Mesodermal cell (in vitro differentiated cells): Measurements from ENCODE around the gene SLC15A3.

Experiments used
- H3K27ac ChIP-seq: 2 replicates; pipeline ENCODE4 v1.7.0; 2013; ENCODE audit warnings: mild to moderate bottlenecking, low read depth, low read length, moderate library complexity; ENCODE audit not compliant: severe bottlenecking
- H3K36me3 ChIP-seq: 2 replicates; pipeline ENCODE4 v1.7.1; 2013; ENCODE audit warnings: mild to moderate bottlenecking, low read length, moderate library complexity; ENCODE audit not compliant: control insufficient read depth, insufficient read depth
- H3K4me1 ChIP-seq: one replicate; pipeline ENCODE4 v1.7.1; 2013; ENCODE audit warnings: mild to moderate bottlenecking, low read length; ENCODE audit not compliant: insufficient read depth, control insufficient read depth, poor library complexity, severe bottlenecking
- H3K4me3 ChIP-seq: 2 replicates; pipeline ENCODE4 v1.7.0; 2013; ENCODE audit warnings: low read length, control low read depth, mild to moderate bottlenecking; ENCODE audit not compliant: insufficient read depth, poor library complexity, severe bottlenecking; ENCODE audit errors: extremely low read depth
- H3K9me3 ChIP-seq: 2 replicates; pipeline ENCODE4 v1.7.1; 2013; ENCODE audit warnings: mild to moderate bottlenecking, low read length, moderate library complexity; ENCODE audit not compliant: control insufficient read depth
- WGBS, 2 experiments: methylation state at CpG; one replicate each; pipeline ENCODE4 v1.1.5; 2013; ENCODE audit warnings: missing lambda C conversion rate in 2 of 2; ENCODE audit not compliant: insufficient coverage in 2 of 2; 5-methylcytosine and 5-hydroxymethylcytosine counted together

The SLC15A3 gene

DNA sequence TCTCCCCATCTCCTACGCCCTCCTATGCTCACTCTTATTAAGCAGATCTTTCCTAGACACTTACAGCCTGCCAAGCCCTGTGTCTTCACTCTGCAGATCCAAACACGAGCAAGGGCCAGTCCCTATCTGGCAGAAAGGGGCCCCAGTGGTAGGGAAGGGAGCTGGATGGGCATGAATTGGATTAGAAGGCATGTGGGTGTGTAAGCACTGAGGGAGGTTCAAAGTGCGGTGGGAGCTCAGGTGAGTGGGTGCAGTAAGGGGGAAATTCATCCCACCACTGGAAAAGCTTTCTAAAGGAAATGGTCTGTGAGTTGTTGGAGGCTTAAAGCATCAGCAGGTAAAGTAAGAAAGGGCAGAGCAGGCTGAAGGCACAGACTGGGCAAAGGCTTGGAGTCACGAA, 22.2 kb downstream of the SLC15A3 start:
- no peaks in the 10 kb centered on the region for H3K9me3 ChIP-seq
- H3K36me3 ChIP-seq = peaks cover 82% of the 10 kb centered on the region
- no peak overlapping the region for H3K4me3 ChIP-seq
- H3K27ac ChIP-seq = no peak overlapping the region
- 92 to 100% methylated on average over 2 of the region's 4 CpGs for WGBS, 2 experiments
- H3K4me1 ChIP-seq = peaks cover 6% of the 10 kb centered on the region

GRCh38 chr11:60928563-60929001, 23.4 kb downstream of the SLC15A3 start:
- H3K36me3 ChIP-seq = peaks cover 71% of the 10 kb centered on the region
- H3K4me1 ChIP-seq = peaks cover 10% of the 10 kb centered on the region
- no peak overlapping the region for H3K4me3 ChIP-seq
- no peak overlapping the region for H3K27ac ChIP-seq
- 92 to 96% methylated on average over 13 to 14 of the region's 20 CpGs for WGBS, 2 experiments
- no peaks in the 10 kb centered on the region for H3K9me3 ChIP-seq

GRCh38 chr11:60927600-60927999, 24.4 kb downstream of the SLC15A3 start:
- H3K27ac ChIP-seq = no peak overlapping the region
- no peaks in the 10 kb centered on the region for H3K9me3 ChIP-seq
- H3K36me3 ChIP-seq = peaks cover 69% of the 10 kb centered on the region
- WGBS, 2 experiments = 88 to 89% methylated on average over 13 of the region's 16 CpGs
- no peak overlapping the region for H3K4me3 ChIP-seq
- H3K4me1 ChIP-seq = peaks cover 10% of the 10 kb centered on the region

DNA sequence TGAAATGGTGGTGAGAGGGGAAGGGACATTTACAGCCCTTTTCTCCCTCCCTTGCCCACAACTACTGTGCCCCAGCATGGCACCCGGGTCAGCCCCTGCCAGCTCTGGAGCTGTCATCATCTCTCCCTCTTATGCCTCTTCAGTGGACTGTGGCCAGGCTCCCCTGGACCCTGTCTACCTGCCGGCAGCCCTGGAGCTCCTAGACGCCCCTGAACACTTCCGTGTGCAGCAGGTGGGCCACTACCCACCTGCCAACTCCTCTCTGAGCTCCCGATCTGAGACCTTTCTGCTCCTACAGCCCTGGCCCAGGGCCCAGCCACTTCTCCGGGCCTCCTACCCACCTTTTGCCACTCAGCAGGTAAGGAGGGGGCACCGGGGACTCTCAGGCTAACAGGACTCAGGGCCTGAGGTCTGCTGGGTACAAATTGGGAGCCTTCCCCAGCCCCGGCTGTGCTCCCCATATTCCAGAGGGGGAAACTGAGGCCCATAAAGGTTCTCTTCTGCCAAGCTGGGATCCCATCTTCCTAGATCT, 24.8 kb downstream of the SLC15A3 start:
- H3K4me3 ChIP-seq = no peak overlapping the region
- peaks cover 65% of the 10 kb centered on the region for H3K36me3 ChIP-seq
- peaks cover 10% of the 10 kb centered on the region for H3K4me1 ChIP-seq
- H3K9me3 ChIP-seq = no peaks in the 10 kb centered on the region
- H3K27ac ChIP-seq = no peak overlapping the region
- WGBS, 2 experiments = 98 to 100% methylated on average over 4 to 7 of the region's 8 CpGs

GRCh38 chr11:60926500-60926899, 25.5 kb downstream of the SLC15A3 start:
- 87 to 100% methylated on average over 1 to 3 of the region's 8 CpGs for WGBS, 2 experiments
- Histone ChIP-seq H3K27ac (no peak overlapping the region), H3K4me3 (no peak overlapping the region), H3K36me3 (peaks cover 64% of the 10 kb centered on the region), H3K4me1 (peaks cover 10% of the 10 kb centered on the region), H3K9me3 (no peaks in the 10 kb centered on the region)

DNA sequence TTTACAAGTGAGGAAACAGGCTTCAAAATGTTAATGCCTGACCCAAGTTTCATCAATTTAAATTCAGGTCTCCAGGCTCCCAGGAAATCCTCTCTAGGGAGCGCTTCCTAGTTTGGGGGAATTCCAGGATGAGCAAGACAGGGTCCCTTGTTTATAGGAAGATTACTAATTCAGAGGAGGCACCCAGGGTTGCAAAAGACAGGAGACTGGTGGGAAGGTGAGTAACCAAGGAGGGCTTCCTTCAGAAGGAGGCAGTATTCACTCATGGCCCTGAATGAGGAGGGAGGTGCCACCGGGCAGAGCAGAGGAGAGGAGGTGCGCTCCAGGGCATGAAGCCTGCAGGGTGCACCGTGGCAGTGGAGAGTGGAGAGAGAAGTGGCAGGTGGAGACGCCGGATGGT, 26.1 kb downstream of the SLC15A3 start:
- no peaks in the 10 kb centered on the region for H3K9me3 ChIP-seq
- H3K36me3 ChIP-seq = peaks cover 64% of the 10 kb centered on the region
- H3K27ac ChIP-seq = no peak overlapping the region
- peak overlapping the region; percentile 70 for H3K4me3 ChIP-seq
- 73 to 80% methylated on average over 4 of the region's 6 CpGs for WGBS, 2 experiments
- peaks cover 10% of the 10 kb centered on the region for H3K4me1 ChIP-seq

DNA sequence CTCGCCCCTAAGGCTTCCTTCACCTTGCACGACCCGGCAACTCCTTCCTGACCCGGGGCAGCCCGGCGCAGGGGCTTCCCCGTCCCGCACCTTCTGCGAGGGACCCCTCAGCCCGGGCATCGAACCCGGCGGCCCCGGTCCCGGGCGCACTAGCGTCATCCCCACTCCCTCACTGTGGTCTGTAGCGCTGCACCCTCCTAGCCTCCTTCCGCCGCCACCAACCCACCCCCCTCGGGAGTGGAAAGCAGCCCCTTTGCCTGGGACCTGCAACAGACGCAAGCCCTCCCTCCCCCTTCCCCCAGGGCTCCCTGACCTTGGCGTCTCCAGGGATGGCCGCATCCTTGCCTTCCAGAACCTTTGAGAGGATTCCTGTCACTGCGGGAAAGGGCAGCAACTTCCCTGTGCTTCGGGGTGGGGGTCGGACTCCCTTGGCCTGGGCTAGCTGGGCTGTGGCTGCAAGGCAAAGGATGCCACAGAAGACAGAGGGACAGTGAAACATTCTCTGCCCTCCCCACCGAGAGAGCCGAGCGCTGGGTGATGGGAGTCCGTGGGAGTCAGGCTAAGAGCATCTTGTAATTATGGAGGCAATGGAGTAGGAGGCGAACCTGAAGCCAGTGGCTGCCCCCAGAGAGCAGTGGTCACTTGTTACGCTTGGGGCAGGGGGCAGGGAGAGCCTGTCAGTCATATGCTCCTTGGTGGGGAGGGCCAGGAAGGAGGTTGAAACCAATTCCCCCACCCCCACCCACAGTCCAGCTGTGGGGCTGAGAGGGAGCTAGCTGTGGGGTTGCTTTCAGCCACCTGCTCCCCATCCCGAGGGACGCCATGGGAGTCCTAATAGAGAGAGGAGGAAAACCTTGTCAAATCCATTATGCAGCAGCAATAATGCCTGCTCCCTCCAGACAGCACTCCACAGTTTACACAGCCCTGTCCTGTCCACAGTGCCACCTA, 26.8 kb downstream of the SLC15A3 start:
- 3 to 6% methylated on average over 26 to 32 of the region's 35 CpGs for WGBS, 2 experiments
- H3K4me1 ChIP-seq = peaks cover 10% of the 10 kb centered on the region
- peak overlapping the region; percentile 70 for H3K4me3 ChIP-seq
- H3K9me3 ChIP-seq = no peaks in the 10 kb centered on the region
- H3K36me3 ChIP-seq = peaks cover 64% of the 10 kb centered on the region
- no peak overlapping the region for H3K27ac ChIP-seq

- H3K27ac ChIP-seq = peak within 1 kb of the TSS; percentile 16
- H3K36me3 ChIP-seq = peaks cover 64% of the 10 kb centered on the region
- H3K4me3 ChIP-seq = peak within 1 kb of the TSS; percentile 70
- H3K9me3 ChIP-seq = no peaks in the 10 kb centered on the region
- 1% methylated on average over 37 to 46 of the region's 69 CpGs for WGBS, 2 experiments
- peaks cover 13% of the 10 kb centered on the region for H3K4me1 ChIP-seq
Observed at GRCh38 chr11:60924110-60924905, 27.7 kb downstream of the SLC15A3 start, which contains the start of gene TMEM132A. Gene TMEM132A (plus strand): TSS chr11:60924460. CDS start chr11:60924634, 174 bp downstream.

GRCh38 chr11:60923800-60924109, 28.2 kb downstream of the SLC15A3 start:
- peaks cover 18% of the 10 kb centered on the region for H3K4me1 ChIP-seq
- no peaks in the 10 kb centered on the region for H3K9me3 ChIP-seq
- H3K36me3 ChIP-seq = peaks cover 61% of the 10 kb centered on the region
- WGBS, 2 experiments = 73 to 93% methylated on average over 3 of the region's 6 CpGs
- no peak overlapping the region for H3K4me3 ChIP-seq
- H3K27ac ChIP-seq = no peak overlapping the region

GRCh38 chr11:60923326-60923725, 28.6 kb downstream of the SLC15A3 start:
- Histone ChIP-seq H3K36me3 (peaks cover 56% of the 10 kb centered on the region), H3K9me3 (no peaks in the 10 kb centered on the region), H3K4me3 (no peak overlapping the region), H3K27ac (no peak overlapping the region), H3K4me1 (peaks cover 22% of the 10 kb centered on the region)
- WGBS, 2 experiments = 67 to 93% methylated on average over 2 to 4 of the region's 5 CpGs
